ENCODE data around the gene SIL1. TPM values are rescaled to one million over a fixed set of nuclear protein-coding genes. Genes with fewer than 3 reads are reported as not detected.

Gene SIL1
- total and polyA plus RNA-seq, 2 donors (not counting 1 experiment from before 2014, with no cell fraction given): 66.4 to 85.5 TPM

DNA sequence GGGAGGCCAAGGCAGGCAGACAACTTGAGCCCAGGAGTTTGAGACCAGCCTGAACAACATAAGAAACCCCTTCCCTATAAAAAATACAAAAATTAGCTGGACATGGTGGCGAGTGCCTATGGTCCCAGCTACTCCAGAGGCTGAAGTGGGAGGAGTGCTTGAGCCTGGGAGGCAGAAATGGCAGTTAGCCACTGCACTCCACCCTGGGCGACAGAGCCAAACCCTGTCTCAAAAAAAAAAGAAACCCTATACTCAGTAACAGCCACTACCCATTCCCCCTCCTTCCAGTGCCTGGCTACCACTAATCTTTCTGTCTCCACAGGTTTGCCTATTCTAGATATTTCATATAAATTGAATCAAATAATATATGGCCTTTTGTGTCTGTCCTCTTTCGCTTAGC lies 14.3 kb upstream of the SIL1 start:
- Histone ChIP-seq H3K27me3 (ENCODE audit: control insufficient read depth, insufficient read depth, low read length) (peaks cover 4% of the 10 kb centered on the region), H3K4me3 (replicated peaks in 1 of 4; ENCODE audit: control extremely low read depth in 1 of 4, insufficient read depth in 1 of 4, low read depth in 3 of 4, low read length in 4 of 4) (no peak overlapping the region), H3K9me3 (ENCODE audit: control insufficient read depth, insufficient read depth, low read depth, low read length) (no peaks in the 10 kb centered on the region), H3K4me2 (ENCODE audit: extremely low read depth, insufficient read depth, low read length) (no peak overlapping the region), H3K4me1 (ENCODE audit: control insufficient read depth, extremely low read depth, insufficient read depth, low read length) (no peaks in the 10 kb centered on the region), H3K79me2 (ENCODE audit: control insufficient read depth, insufficient read depth, low read length) (no peaks in the 10 kb centered on the region), H3K27ac (ENCODE audit: insufficient read depth, low read length) (no peak overlapping the region), H2AFZ (ENCODE audit: low read length) (no peak overlapping the region), H4K20me1 (ENCODE audit: control insufficient read depth, extremely low read depth, insufficient read depth, low read length) (no peaks in the 10 kb centered on the region), H3K36me3 (ENCODE audit: control insufficient read depth, insufficient read depth, low read length) (no peaks in the 10 kb centered on the region), H3K9ac (ENCODE audit: insufficient read depth, low read length) (no peak overlapping the region)
- no peak for DNase-seq (ENCODE audit: low read depth in 2 of 2)
- TF ChIP-seq EZH2 (IDR thresholded peaks at IDR 0.05; ENCODE audit: low read length, missing control alignments): no peak
- TF ChIP-seq, protein P1, sequence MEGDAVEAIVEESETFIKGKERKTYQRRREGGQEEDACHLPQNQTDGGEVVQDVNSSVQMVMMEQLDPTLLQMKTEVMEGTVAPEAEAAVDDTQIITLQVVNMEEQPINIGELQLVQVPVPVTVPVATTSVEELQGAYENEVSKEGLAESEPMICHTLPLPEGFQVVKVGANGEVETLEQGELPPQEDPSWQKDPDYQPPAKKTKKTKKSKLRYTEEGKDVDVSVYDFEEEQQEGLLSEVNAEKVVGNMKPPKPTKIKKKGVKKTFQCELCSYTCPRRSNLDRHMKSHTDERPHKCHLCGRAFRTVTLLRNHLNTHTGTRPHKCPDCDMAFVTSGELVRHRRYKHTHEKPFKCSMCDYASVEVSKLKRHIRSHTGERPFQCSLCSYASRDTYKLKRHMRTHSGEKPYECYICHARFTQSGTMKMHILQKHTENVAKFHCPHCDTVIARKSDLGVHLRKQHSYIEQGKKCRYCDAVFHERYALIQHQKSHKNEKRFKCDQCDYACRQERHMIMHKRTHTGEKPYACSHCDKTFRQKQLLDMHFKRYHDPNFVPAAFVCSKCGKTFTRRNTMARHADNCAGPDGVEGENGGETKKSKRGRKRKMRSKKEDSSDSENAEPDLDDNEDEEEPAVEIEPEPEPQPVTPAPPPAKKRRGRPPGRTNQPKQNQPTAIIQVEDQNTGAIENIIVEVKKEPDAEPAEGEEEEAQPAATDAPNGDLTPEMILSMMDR (conservative IDR thresholded peaks at IDR 0.05 in 1 of 2, IDR thresholded peaks at IDR 0.05 in 1 of 2; ENCODE audit: low read depth in 1 of 2, low read length in 2 of 2): no peak

DNA sequence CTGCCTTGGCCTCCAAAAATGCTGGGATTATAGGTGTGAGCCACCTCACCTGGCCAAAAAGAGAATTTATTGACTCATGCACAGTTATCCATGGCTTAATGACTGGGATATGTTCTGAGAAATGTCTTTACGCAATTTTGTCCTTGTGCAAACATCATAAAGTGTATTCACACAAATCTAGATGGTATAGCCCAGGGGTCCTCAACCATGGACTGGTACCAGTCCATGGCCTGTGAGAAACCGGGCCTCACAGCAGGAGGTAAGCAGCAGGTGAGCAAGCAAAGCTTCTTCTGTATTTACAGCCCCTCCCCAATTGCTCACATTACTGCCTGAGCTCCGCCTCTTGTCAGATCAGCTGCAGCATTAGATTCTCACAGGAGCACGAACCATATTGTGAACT lies 12.4 kb upstream of the SIL1 start:
- H2AFZ ChIP-seq (ENCODE audit: low read length): no peak overlapping the region
- no peaks in the 10 kb centered on the region for H3K9me3 ChIP-seq (ENCODE audit: control insufficient read depth, insufficient read depth, low read depth, low read length)
- H3K4me1 ChIP-seq (ENCODE audit: control insufficient read depth, extremely low read depth, insufficient read depth, low read length): no peaks in the 10 kb centered on the region
- H4K20me1 ChIP-seq (ENCODE audit: control insufficient read depth, extremely low read depth, insufficient read depth, low read length): no peaks in the 10 kb centered on the region
- H3K9ac ChIP-seq (ENCODE audit: insufficient read depth, low read length): no peak overlapping the region
- H3K79me2 ChIP-seq (ENCODE audit: control insufficient read depth, insufficient read depth, low read length): no peaks in the 10 kb centered on the region
- H3K36me3 ChIP-seq (ENCODE audit: control insufficient read depth, insufficient read depth, low read length): no peaks in the 10 kb centered on the region
- no peak for TF ChIP-seq EZH2 (IDR thresholded peaks at IDR 0.05; ENCODE audit: low read length, missing control alignments)
- TF ChIP-seq, protein P1 (conservative IDR thresholded peaks at IDR 0.05 in 1 of 2, IDR thresholded peaks at IDR 0.05 in 1 of 2; ENCODE audit: low read depth in 1 of 2, low read length in 2 of 2): no peak
- H3K4me3 ChIP-seq (replicated peaks in 1 of 4; ENCODE audit: control extremely low read depth in 1 of 4, insufficient read depth in 1 of 4, low read depth in 3 of 4, low read length in 4 of 4): no peak overlapping the region
- no peak overlapping the region for H3K4me2 ChIP-seq (ENCODE audit: extremely low read depth, insufficient read depth, low read length)
- peaks cover 4% of the 10 kb centered on the region for H3K27me3 ChIP-seq (ENCODE audit: control insufficient read depth, insufficient read depth, low read length)
- no peak for DNase-seq (ENCODE audit: low read depth in 2 of 2)
- H3K27ac ChIP-seq (ENCODE audit: insufficient read depth, low read length): no peak overlapping the region

DNA sequence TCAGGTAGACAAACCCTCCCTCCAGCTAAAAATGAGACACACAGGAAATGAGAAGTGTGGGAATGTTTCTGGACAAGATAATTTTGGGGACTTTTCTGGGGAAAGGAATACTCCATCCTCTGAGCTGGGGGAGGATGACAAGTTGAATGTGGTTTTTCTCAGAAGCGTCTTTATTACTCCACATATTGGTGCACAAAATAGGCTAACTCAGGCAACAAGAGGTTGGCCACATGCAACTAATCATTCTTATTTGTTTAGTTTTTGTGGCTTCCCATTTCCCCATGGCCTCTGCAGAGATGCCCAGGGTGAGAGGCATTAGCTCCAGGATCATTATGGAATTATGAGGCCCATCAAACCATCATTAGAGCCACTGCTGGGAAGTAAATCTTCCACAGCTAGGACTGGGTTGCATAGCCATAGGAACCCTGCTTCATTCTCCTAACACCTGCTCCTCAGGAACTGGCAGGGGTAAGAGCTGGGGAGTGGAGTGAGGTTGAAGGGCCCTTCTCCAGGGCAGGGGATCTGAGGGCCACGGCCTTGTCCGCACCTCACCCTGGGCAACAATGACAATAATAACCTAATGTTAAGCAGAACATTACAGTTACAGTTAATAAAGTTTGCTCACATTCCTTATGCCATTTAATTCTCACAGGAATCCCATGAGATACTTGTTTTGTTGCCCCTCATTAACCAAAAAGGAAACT lies 9.3 kb upstream of the SIL1 start:
- Histone ChIP-seq H3K4me3 (replicated peaks in 1 of 4; ENCODE audit: control extremely low read depth in 1 of 4, insufficient read depth in 1 of 4, low read depth in 3 of 4, low read length in 4 of 4) (no peak overlapping the region), H3K9me3 (ENCODE audit: control insufficient read depth, insufficient read depth, low read depth, low read length) (no peaks in the 10 kb centered on the region), H3K79me2 (ENCODE audit: control insufficient read depth, insufficient read depth, low read length) (no peaks in the 10 kb centered on the region), H3K36me3 (ENCODE audit: control insufficient read depth, insufficient read depth, low read length) (no peaks in the 10 kb centered on the region), H3K9ac (ENCODE audit: insufficient read depth, low read length) (no peak overlapping the region), H4K20me1 (ENCODE audit: control insufficient read depth, extremely low read depth, insufficient read depth, low read length) (no peaks in the 10 kb centered on the region), H3K4me1 (ENCODE audit: control insufficient read depth, extremely low read depth, insufficient read depth, low read length) (no peaks in the 10 kb centered on the region), H3K27ac (ENCODE audit: insufficient read depth, low read length) (no peak overlapping the region), H2AFZ (ENCODE audit: low read length) (no peak overlapping the region), H3K27me3 (ENCODE audit: control insufficient read depth, insufficient read depth, low read length) (peaks cover 5% of the 10 kb centered on the region), H3K4me2 (ENCODE audit: extremely low read depth, insufficient read depth, low read length) (no peak overlapping the region)
- no peak for DNase-seq (ENCODE audit: low read depth in 2 of 2)
- TF ChIP-seq, protein P1 (conservative IDR thresholded peaks at IDR 0.05 in 1 of 2, IDR thresholded peaks at IDR 0.05 in 1 of 2; ENCODE audit: low read depth in 1 of 2, low read length in 2 of 2): no peak
- no peak for TF ChIP-seq EZH2 (IDR thresholded peaks at IDR 0.05; ENCODE audit: low read length, missing control alignments)

Measured in fibroblast of lung (primary cell).